ENCODE results near the gene YJEFN3. TPM values are rescaled to one million over a fixed set of nuclear protein-coding genes. Genes with fewer than 3 reads are reported as not detected.

Gene YJEFN3
- total and polyA plus RNA-seq, 2 of the 8 experiments (the other 6 are each of a cell fraction or from before 2014, with no cell fraction given) = 5.7 to 9.4 TPM

DNA sequence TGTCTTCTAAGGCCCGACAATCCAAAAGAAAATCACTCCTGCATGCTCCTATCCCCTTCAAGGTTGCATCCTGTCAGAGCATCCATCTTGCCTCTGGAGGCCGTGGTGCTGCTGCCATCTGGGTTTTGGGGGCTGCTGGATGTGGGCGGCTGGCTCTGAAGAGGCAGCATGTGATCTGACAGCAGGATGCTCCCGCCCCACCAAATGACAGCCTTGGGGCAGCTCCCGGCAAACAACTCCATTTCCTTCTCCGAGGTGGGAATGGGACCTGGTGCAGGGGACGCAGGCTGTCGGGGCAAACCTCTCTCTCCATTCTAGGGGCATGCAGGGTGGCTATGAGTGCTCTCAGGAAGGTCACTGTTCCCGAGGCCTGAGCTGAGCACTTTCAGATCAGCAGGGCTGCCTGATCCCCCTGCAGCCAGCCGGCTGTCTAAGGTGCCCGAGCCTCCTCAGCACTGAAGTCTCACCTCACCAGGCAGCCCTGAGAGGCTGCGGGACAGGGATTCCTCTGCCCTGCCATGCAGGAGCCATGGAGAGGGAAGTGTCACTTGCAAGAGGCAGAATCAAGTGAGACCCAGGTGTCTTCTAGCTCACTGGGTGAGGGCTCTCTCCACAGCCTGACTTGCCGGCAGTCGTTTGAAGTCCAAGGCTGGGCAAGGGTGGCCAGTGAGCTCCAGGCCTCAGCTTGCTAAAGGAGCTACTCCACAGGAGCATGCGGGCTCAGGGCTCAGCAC lies 42.2 kb upstream of the YJEFN3 start:
- Histone ChIP-seq H3K4me1 (replicated peaks in 1 of 4; ENCODE audit: control insufficient read depth in 3 of 4, insufficient read depth in 4 of 4, low read length in 3 of 4) (peaks cover 11 to 32% (median 22%) of the 10 kb centered on the region in 4 experiments), H2BK15ac (ENCODE audit: low read length) (no peak overlapping the region), H3K23ac (ENCODE audit: insufficient read length) (no peak overlapping the region), H2AK5ac (ENCODE audit: low read depth, low read length) (no peak overlapping the region), H3K27me3 (replicated peaks in 1 of 4; ENCODE audit: control insufficient read depth in 3 of 4, extremely low read depth in 1 of 4, insufficient read depth in 3 of 4, low read length in 3 of 4) (no peaks in the 10 kb centered on the region), H3K9ac (replicated peaks in 1 of 4; ENCODE audit: extremely low read depth in 1 of 4, low read depth in 3 of 4, low read length in 3 of 4) (peak overlapping the region in 2 of 4 experiments; percentile 8 to 12; a peak in 2 of 7 replicates), H4K91ac (replicated peaks; ENCODE audit: insufficient read length, low read length) (no peak overlapping the region), H4K5ac (ENCODE audit: insufficient read length, low read depth, low read length) (no peak overlapping the region), H3K18ac (ENCODE audit: extremely low read depth, low read length) (no peak overlapping the region), H3K36me3 (ENCODE audit: control insufficient read depth in 2 of 4, insufficient read depth in 4 of 4, low read length in 3 of 4) (peaks cover 0 to 3% (median under 1%) of the 10 kb centered on the region in 4 experiments; a peak in 2 of 8 replicates), H2BK12ac (ENCODE audit: low read depth, low read length) (0 out of 2 replicates have a peak overlapping the region, but pooled peaks have one; percentile 39), H3K79me1 (ENCODE audit: low read depth, low read length) (peaks cover 24% of the 10 kb centered on the region), H3K4ac (replicated peaks; ENCODE audit: insufficient read length, low read depth, low read length) (no peak overlapping the region), H2BK120ac (replicated peaks; ENCODE audit: low read depth, low read length) (no peak overlapping the region), H3K79me2 (ENCODE audit: control insufficient read depth in 1 of 2, insufficient read depth in 2 of 2, low read length in 2 of 2) (peaks cover 0 to 67% of the 10 kb centered on the region in 2 experiments; a peak in 2 of 4 replicates), H3K14ac (ENCODE audit: insufficient read length) (no peak overlapping the region), H2AFZ (ENCODE audit: low read length) (no peak overlapping the region), H2BK20ac (ENCODE audit: low read length) (no peak overlapping the region), H3K27ac (ENCODE audit: low read depth, low read length) (no peak overlapping the region), H3K4me2 (ENCODE audit: insufficient read depth in 1 of 2, low read depth in 2 of 2, low read length in 2 of 2) (no peak overlapping the region), H4K20me1 (replicated peaks in 1 of 2; ENCODE audit: control insufficient read depth in 1 of 2, insufficient read depth in 2 of 2, low read length in 2 of 2) (peaks cover 15 to 38% of the 10 kb centered on the region in 2 experiments), H3K56ac (replicated peaks; ENCODE audit: insufficient read length, low read depth, low read length) (no peak overlapping the region), H2BK5ac (ENCODE audit: low read depth, low read length) (peak overlapping the region; percentile 55; the same call in 1 of the 2 replicates), H3K9me3 (ENCODE audit: insufficient read depth in 2 of 2, low read depth in 1 of 2, low read length in 1 of 2) (no peaks in the 10 kb centered on the region), H4K8ac (ENCODE audit: extremely low read depth, insufficient read depth, low read length) (no peak overlapping the region; the same call in 1 of the 2 replicates), H3K23me2 (ENCODE audit: low read depth, low read length) (no peaks in the 10 kb centered on the region), H3K4me3 (ENCODE audit: extremely low read depth in 1 of 4, insufficient read depth in 2 of 4, low read depth in 3 of 4, low read length in 4 of 4) (no peak overlapping the region)
- DNase-seq (ENCODE audit: low read depth in 1 of 2, low spot score in 2 of 2) (no peak), FAIRE-seq (no peak)
- WGBS, 2 experiments (ENCODE audit: extremely low coverage in 1 of 2, insufficient coverage in 1 of 2, insufficient read length in 1 of 2, insufficient replicate concordance in 2 of 2, low coverage in 1 of 2, low lambda C conversion rate in 2 of 2, missing lambda C conversion rate in 1 of 2) = 89% methylated on average over 14 of the region's 15 CpGs; no CpG with 5 or more reads in 1 of the 2 experiments
- ChIA-PET CTCF (ENCODE audit: partially characterized antibody) (interaction anchor here (0.9 to 9.8 kb wide), 5 partner anchors 10 to 121 kb away, joined by 3 to 146 read pairs (median 4); no protein-coding TSS in a partner anchor), POLR2A (ENCODE audit: partially characterized antibody) (interaction anchor here (0.8 to 2.0 kb wide), 10 partner anchors 11 to 96 kb away, joined by 3 to 7 read pairs (median 4); partner anchors contain the start of genes GATAD2A, NDUFA13 and TSSK6)
- TF ChIP-seq CHD2 (IDR thresholded peaks at IDR 0.05; ENCODE audit: low read length) (no peak), SIX5 (IDR thresholded peaks at IDR 0.05; ENCODE audit: low read depth, low read length) (no peak), TBP (IDR thresholded peaks at IDR 0.05; ENCODE audit: low read depth, low read length) (no peak), SRF (IDR thresholded peaks at IDR 0.05; ENCODE audit: low read depth, low read length) (no peak), YY1 (IDR thresholded peaks at IDR 0.05; ENCODE audit: low read depth, low read length) (no peak), HDAC2 (IDR thresholded peaks at IDR 0.05; ENCODE audit: borderline replicate concordance in 1 of 2, low read depth in 2 of 2, low read length in 2 of 2) (no peak), HDAC6 (IDR thresholded peaks at IDR 0.05; ENCODE audit: low read depth, low read length) (no peak), RXRA (IDR thresholded peaks at IDR 0.05; ENCODE audit: insufficient read depth, low read depth, low read length) (no peak), CREB1 (IDR thresholded peaks at IDR 0.05) (no peak)
- TF ChIP-seq, protein P1, sequence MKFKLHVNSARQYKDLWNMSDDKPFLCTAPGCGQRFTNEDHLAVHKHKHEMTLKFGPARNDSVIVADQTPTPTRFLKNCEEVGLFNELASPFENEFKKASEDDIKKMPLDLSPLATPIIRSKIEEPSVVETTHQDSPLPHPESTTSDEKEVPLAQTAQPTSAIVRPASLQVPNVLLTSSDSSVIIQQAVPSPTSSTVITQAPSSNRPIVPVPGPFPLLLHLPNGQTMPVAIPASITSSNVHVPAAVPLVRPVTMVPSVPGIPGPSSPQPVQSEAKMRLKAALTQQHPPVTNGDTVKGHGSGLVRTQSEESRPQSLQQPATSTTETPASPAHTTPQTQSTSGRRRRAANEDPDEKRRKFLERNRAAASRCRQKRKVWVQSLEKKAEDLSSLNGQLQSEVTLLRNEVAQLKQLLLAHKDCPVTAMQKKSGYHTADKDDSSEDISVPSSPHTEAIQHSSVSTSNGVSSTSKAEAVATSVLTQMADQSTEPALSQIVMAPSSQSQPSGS (IDR thresholded peaks at IDR 0.05; ENCODE audit: low read length) = no peak

Measured in H1 (cell line).